Ectodermal cell (in vitro differentiated cells): ENCODE data around the gene SWAP70.

Source experiments
- H3K27ac ChIP-seq: 2 replicates; pipeline ENCODE4 v1.7.0; 2013; ENCODE audit warnings: mild to moderate bottlenecking, low read depth, low read length; ENCODE audit not compliant: insufficient read depth, poor library complexity, severe bottlenecking
- H3K27me3 ChIP-seq: 2 replicates; pipeline ENCODE4 v1.7.0; 2013; ENCODE audit warnings: mild to moderate bottlenecking, low read length; ENCODE audit not compliant: insufficient read depth, control insufficient read depth, poor library complexity, severe bottlenecking
- H3K36me3 ChIP-seq: one replicate; pipeline ENCODE4 v1.7.0; 2013; ENCODE audit warnings: low read length; ENCODE audit not compliant: control insufficient read depth, insufficient read depth
- H3K4me1 ChIP-seq: one replicate; pipeline ENCODE4 v1.7.0; 2013; ENCODE audit warnings: low read length; ENCODE audit not compliant: control insufficient read depth, insufficient read depth
- H3K4me3 ChIP-seq: 2 replicates; pipeline ENCODE4 v1.7.0; 2013; ENCODE audit warnings: low read depth, low read length, control low read depth; ENCODE audit not compliant: insufficient read depth
- H3K9me3 ChIP-seq: 2 replicates; pipeline ENCODE4 v1.7.0; 2013; ENCODE audit warnings: mild to moderate bottlenecking, low read length, moderate library complexity; ENCODE audit not compliant: control insufficient read depth
- WGBS, 2 experiments: methylation state at CpG; one replicate each; pipeline ENCODE4 v1.1.7; 2013; ENCODE audit warnings: missing lambda C conversion rate in 2 of 2; 5-methylcytosine and 5-hydroxymethylcytosine counted together

The SWAP70 gene

GRCh38 chr11:9717719-9718118, 53.8 kb downstream of the SWAP70 start:
- no peaks in the 10 kb centered on the region for H3K9me3 ChIP-seq
- H3K27me3 ChIP-seq, result no peaks in the 10 kb centered on the region
- no peaks in the 10 kb centered on the region for H3K4me1 ChIP-seq
- WGBS, 2 experiments, result 75% methylated on average over 2 of the region's 2 CpGs
- no peak overlapping the region for H3K27ac ChIP-seq
- no peak overlapping the region for H3K4me3 ChIP-seq
- no peaks in the 10 kb centered on the region for H3K36me3 ChIP-seq

- Histone ChIP-seq H3K27ac (no peak overlapping the region), H3K36me3 (no peaks in the 10 kb centered on the region), H3K4me3 (no peak overlapping the region), H3K4me1 (no peaks in the 10 kb centered on the region), H3K9me3 (no peaks in the 10 kb centered on the region), H3K27me3 (no peaks in the 10 kb centered on the region)
These were observed 54.3 kb downstream of the SWAP70 start for GRCh38 chr11:9718147-9718546.

GRCh38 chr11:9719566-9720289, 55.9 kb downstream of the SWAP70 start:
- Histone ChIP-seq H3K4me1 (no peaks in the 10 kb centered on the region), H3K27me3 (no peaks in the 10 kb centered on the region), H3K4me3 (no peak overlapping the region), H3K27ac (no peak overlapping the region), H3K9me3 (no peaks in the 10 kb centered on the region), H3K36me3 (no peaks in the 10 kb centered on the region)
- WGBS, 2 experiments, result 95 to 97% methylated on average over 4 of the region's 4 CpGs

GRCh38 chr11:9720290-9720630, 56.4 kb downstream of the SWAP70 start:
- H3K4me3 ChIP-seq, result no peak overlapping the region

GRCh38 chr11:9722023-9722422, 58.1 kb downstream of the SWAP70 start:
- Histone ChIP-seq H3K4me3 (no peak overlapping the region), H3K4me1 (no peaks in the 10 kb centered on the region), H3K9me3 (no peaks in the 10 kb centered on the region), H3K27ac (no peak overlapping the region), H3K36me3 (no peaks in the 10 kb centered on the region), H3K27me3 (no peaks in the 10 kb centered on the region)
- WGBS, 2 experiments, result 93 to 94% methylated on average over 4 of the region's 4 CpGs

More at GRCh38 chr11:9720290-9720630, 56.4 kb downstream of the SWAP70 start:
- Histone ChIP-seq H3K9me3 (no peaks in the 10 kb centered on the region), H3K27ac (no peak overlapping the region), H3K4me1 (no peaks in the 10 kb centered on the region), H3K27me3 (no peaks in the 10 kb centered on the region), H3K36me3 (no peaks in the 10 kb centered on the region)
- WGBS, 2 experiments, result 94 to 95% methylated on average over 5 of the region's 5 CpGs

GRCh38 chr11:9722893-9723292, 59.0 kb downstream of the SWAP70 start:
- 62 to 70% methylated on average over 2 of the region's 2 CpGs for WGBS, 2 experiments
- H3K9me3 ChIP-seq, result no peaks in the 10 kb centered on the region

GRCh38 chr11:9726321-9727022, 62.6 kb downstream of the SWAP70 start:
- Histone ChIP-seq H3K27me3 (no peaks in the 10 kb centered on the region), H3K4me3 (no peak overlapping the region), H3K9me3 (no peaks in the 10 kb centered on the region), H3K4me1 (no peaks in the 10 kb centered on the region), H3K27ac (no peak overlapping the region), H3K36me3 (no peaks in the 10 kb centered on the region)
- WGBS, 2 experiments, result 68 to 76% methylated on average over 2 of the region's 3 CpGs

More at GRCh38 chr11:9722893-9723292, 59.0 kb downstream of the SWAP70 start:
- Histone ChIP-seq H3K27ac (no peak overlapping the region), H3K4me1 (no peaks in the 10 kb centered on the region), H3K36me3 (no peaks in the 10 kb centered on the region), H3K27me3 (no peaks in the 10 kb centered on the region), H3K4me3 (no peak overlapping the region)

- Histone ChIP-seq H3K4me3 (no peak overlapping the region), H3K36me3 (no peaks in the 10 kb centered on the region), H3K4me1 (no peaks in the 10 kb centered on the region), H3K9me3 (no peaks in the 10 kb centered on the region), H3K27me3 (no peaks in the 10 kb centered on the region), H3K27ac (no peak overlapping the region)
- WGBS, 2 experiments, result 94 to 97% methylated on average over 2 to 3 of the region's 3 CpGs
These were observed 64.2 kb downstream of the SWAP70 start for GRCh38 chr11:9728058-9728457.

GRCh38 chr11:9731256-9731655, 67.4 kb downstream of the SWAP70 start:
- H3K27ac ChIP-seq, result no peak overlapping the region
- 93 to 96% methylated on average over 1 of the region's 1 CpG for WGBS, 2 experiments
- H3K4me3 ChIP-seq, result no peak overlapping the region
- H3K4me1 ChIP-seq, result no peaks in the 10 kb centered on the region
- H3K27me3 ChIP-seq, result no peaks in the 10 kb centered on the region
- no peaks in the 10 kb centered on the region for H3K9me3 ChIP-seq
- peaks cover 5% of the 10 kb centered on the region for H3K36me3 ChIP-seq

GRCh38 chr11:9732453-9732852, 68.6 kb downstream of the SWAP70 start:
- 75 to 81% methylated on average over 11 of the region's 11 CpGs for WGBS, 2 experiments
- H3K27ac ChIP-seq, result no peak overlapping the region
- no peaks in the 10 kb centered on the region for H3K4me1 ChIP-seq
- H3K27me3 ChIP-seq, result no peaks in the 10 kb centered on the region
- peaks cover 7% of the 10 kb centered on the region for H3K36me3 ChIP-seq
- no peaks in the 10 kb centered on the region for H3K9me3 ChIP-seq
- H3K4me3 ChIP-seq, result no peak overlapping the region
